22Rv1 (cell line): ENCODE measurements around the gene SCMH1.

Experiments used
- H3K27ac ChIP-seq: fragments of 450-650 bp; 2 replicates; pipeline ENCODE4 v1.5.1; 2017
- ZFX ChIP-seq: fragments of 450-650 bp; IDR thresholded peaks from 2 replicates; pipeline ENCODE4 v1.6.1; 2017; ENCODE audit warnings: antibody characterized with exemption, borderline replicate concordance
- TF ChIP-seq, protein P1 (sequence below): fragments of 450-650 bp; IDR thresholded peaks from 2 replicates; pipeline ENCODE4 v1.5.1; 2017; ENCODE audit warnings: mild to moderate bottlenecking

SCMH1 gene

DNA sequence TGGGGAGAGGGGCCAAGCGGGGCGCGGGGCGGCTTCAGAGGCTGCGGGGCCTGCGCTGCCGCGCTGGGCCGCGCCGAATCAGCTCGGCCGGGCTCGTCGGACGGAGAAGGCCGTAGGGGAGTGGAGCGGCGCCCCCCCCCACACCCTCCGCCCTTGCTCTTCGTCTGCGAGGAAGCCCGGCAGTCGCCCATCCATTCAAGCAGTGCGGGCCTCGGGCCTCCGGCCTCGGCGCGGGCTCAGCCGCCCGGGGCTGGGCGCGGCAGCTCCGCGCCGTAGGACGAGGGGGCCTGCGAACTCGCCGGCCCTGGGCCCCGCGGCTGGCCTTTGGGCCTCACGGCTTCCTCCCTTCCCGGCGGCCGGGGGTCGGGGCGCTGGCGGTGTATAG, 262.0 kb downstream of the SCMH1 start:
- no peak for TF ChIP-seq ZFX
- TF ChIP-seq, protein P1, sequence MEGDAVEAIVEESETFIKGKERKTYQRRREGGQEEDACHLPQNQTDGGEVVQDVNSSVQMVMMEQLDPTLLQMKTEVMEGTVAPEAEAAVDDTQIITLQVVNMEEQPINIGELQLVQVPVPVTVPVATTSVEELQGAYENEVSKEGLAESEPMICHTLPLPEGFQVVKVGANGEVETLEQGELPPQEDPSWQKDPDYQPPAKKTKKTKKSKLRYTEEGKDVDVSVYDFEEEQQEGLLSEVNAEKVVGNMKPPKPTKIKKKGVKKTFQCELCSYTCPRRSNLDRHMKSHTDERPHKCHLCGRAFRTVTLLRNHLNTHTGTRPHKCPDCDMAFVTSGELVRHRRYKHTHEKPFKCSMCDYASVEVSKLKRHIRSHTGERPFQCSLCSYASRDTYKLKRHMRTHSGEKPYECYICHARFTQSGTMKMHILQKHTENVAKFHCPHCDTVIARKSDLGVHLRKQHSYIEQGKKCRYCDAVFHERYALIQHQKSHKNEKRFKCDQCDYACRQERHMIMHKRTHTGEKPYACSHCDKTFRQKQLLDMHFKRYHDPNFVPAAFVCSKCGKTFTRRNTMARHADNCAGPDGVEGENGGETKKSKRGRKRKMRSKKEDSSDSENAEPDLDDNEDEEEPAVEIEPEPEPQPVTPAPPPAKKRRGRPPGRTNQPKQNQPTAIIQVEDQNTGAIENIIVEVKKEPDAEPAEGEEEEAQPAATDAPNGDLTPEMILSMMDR, result no peak
- H3K27ac ChIP-seq, result peak overlapping the region; percentile 92

DNA sequence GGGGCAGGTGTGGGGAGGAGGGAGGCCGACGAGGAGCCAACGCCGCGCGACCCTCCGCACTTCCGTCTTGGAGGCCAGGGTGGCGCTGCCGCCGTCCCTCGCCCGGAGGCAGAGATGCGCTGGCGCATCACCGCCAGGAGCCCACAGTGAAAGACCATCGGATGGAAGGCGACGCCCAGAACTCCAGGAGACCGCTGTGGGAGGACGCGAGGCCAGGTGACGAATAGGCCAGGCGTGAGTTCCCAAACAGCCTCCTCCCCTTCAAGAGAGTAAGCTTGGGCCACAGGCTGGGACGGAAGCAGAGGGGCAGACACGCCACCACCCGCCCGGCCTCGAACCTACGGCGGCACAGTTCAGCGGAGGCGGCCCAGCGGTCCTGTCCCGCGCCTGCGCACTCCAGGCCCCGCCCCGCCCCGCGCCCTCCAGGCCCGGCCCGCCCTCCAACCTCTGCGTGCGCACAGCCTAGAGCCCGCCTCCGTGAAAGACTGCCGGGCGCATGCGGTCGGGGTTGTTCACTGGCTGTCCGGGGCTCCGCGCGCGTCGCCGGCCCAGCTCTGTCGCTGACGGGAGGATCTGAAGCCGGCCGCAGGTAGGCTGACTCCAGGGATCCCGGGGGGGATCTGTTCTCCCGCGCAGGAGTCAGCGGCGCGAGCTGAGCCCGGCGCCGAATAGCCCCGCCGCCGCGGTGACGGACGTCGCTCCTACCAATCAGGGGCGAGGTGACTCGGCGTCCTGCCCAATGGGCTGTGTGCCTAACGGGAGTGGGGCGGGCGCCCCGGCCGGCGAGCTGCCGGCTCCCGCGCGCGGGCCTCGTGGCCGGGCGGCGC, 262.7 kb downstream of the SCMH1 start, which contains the start of gene CTPS1:
TSS of gene CTPS1 (plus strand) at position 456 of the 827 bp plus-strand sequence. CDS start 3,595 bp downstream, outside the sequence.
- TF ChIP-seq, protein P1, result peak; percentile 66
- no peak for TF ChIP-seq ZFX
- peak within 1 kb of the TSS; percentile 92 for H3K27ac ChIP-seq

DNA sequence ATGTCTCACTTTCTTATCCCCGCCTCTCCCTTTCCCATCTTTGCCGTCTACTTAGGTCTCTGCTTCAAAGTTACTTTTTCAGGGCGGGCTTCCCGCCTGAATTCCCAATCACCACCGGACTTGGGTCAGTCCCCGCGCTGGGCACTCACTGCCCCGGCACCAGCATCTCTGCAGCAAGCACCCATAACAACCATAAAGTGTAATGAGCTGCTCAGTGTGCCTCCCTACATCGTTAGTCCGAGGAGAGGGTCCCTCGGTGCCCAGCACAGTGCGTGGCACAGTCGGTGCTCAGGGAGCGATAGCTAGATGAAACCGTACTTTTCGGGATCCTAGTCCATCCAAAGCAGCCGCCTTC, 263.2 kb downstream of the SCMH1 start:
- H3K27ac ChIP-seq, result peak overlapping the region; percentile 92
- TF ChIP-seq ZFX, result no peak
- TF ChIP-seq, protein P1, result no peak

DNA sequence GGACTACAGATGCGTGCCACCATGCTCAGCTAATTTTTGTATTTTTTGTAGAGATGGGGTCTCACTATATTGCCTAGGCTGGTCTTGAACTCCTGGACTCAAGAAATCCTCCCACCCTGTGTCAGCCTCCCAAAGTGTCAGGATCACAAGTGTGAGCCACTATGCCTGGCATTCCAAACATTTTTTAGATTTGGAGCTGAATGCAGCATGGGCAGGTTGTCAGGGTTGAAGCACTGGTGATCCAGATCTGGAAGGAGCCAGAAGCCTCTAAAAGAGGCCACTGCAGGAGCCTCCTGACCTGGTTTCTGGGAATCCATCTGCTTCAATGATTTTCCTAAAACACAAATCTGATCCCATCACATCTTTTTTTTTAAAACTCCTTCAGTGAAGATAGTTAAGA, 264.4 kb downstream of the SCMH1 start:
- TF ChIP-seq, protein P1, result no peak
- TF ChIP-seq ZFX, result no peak
- no peak overlapping the region for H3K27ac ChIP-seq
